ENCODE results near the gene ZHX3.

DNA sequence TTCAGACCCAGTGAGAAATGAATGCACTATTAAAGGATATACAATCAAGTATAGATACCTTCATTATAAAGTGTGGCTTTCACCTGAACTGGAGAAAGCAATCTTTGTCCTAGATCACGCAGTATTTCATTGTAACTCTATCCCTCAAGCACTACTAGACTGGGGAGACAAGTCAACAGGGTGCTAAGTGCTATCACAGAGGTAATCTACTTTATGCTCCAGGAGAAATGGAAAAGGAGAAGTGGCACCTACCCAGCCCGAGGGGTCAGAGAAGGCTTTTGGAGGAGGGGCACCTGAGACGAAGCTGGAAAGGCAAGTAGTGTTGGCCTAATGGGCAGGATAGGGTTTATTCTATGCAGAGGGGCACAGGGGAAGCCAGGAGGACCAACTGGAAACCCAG is 17.1 kb downstream of the ZHX3 start:
- TF ChIP-seq, protein P1, sequence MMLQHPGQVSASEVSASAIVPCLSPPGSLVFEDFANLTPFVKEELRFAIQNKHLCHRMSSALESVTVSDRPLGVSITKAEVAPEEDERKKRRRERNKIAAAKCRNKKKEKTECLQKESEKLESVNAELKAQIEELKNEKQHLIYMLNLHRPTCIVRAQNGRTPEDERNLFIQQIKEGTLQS (IDR thresholded peaks at IDR 0.05) = no peak
- TF ChIP-seq, protein P1 (CRISPR knock-in tag; conservative IDR thresholded peaks at IDR 0.05) = no peak
- TF ChIP-seq PHTF2 (CRISPR knock-in tag; IDR thresholded peaks at IDR 0.05) = no peak
- no peak for TF ChIP-seq TAL1 (IDR thresholded peaks at IDR 0.05)
- TF ChIP-seq C11orf30 (IDR thresholded peaks at IDR 0.05; ENCODE audit: low read depth) = no peak
